ENCODE data around the gene C11orf91. TPM values are rescaled to one million over a fixed set of nuclear protein-coding genes. Genes with fewer than 3 reads are reported as not detected.
A peak's percentile ranks its signal among the peaks of the same experiment; 100 is the strongest.

C11orf91 gene
- total RNA-seq, 1 experiment from 2014 or later, result not detected

DNA sequence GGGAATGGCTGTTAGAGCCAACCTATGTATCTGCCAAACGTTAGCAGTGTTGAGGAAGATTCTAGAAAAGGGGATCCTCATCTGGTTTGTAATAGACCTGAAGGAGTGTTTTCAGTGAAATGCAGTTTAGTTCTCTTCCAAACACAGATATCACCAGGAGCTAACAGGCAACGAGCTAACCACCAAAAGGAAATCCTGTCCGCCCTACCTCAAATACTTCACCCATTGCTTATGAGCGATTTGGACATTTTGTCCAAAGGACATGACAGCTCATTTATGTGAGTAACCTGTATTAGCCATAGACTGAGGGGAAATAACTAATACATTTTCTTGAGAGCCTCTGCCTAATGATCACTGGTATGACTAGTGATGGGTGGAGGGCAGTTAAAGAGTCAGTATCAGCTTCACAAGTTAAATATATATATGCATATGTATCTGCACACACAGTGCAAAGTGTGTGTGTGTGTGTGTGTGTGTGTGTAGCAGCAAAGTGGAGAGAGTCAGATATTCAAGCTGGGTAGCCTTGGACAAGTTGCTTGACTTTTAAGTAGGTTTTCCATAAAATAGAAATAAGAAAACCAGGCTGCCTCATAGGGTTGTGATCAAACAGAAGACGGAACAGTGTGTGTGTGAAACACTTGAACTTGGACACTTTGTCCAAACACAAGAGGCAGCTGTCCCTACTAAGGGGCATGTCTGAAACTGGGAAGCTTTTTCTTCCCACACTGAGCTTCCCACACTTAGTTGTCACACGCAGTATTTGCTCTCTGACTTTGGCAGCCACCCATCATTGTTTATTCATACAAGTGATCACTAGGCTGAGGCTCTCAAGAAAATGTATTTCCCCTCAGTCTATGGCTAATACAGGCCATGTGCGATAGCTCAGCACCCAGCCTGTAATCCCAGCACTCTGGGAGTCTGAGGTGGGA is 940 bp upstream of the C11orf91 start:
- Histone ChIP-seq H3F3A (ENCODE audit: insufficient read depth, low read depth) (peaks cover 48% of the 10 kb centered on the region), H3K27me3 (ENCODE audit: insufficient read depth, low read depth) (no peaks in the 10 kb centered on the region), H4K20me1 (ENCODE audit: insufficient read depth) (no peaks in the 10 kb centered on the region), H3K4me3 (peak overlapping the region; percentile 56), H3K36me3 (ENCODE audit: low read depth) (0 out of 2 replicates have a peak, but pooled peaks cover 14% of the 10 kb centered on the region), H3K9me2 (ENCODE audit: insufficient read depth) (no peaks in the 10 kb centered on the region), H3K9me3 (ENCODE audit: insufficient read depth, low read depth) (no peaks in the 10 kb centered on the region), H3K4me1 (replicated peaks; ENCODE audit: insufficient read depth) (peaks cover 67% of the 10 kb centered on the region), H3K79me2 (ENCODE audit: low read depth) (peaks cover 10% of the 10 kb centered on the region; the same call in 1 of the 2 replicates), H3K4me2 (peak overlapping the region; percentile 82), H3K27ac (peak overlapping the region; percentile 68), H2AFZ (peak overlapping the region; percentile 76)
- BruUV-seq (replicated peaks), result TSS peak; percentile 95
- ChIA-PET POLR2A (ENCODE audit: unreplicated experiment) (interaction anchor here (0.5 to 1.2 kb wide), 5 partner anchors 9 to 68 kb away, joined by 6 to 54 read pairs (median 11); partner anchors contain the start of gene CD59), CTCF (interaction anchor here (0.6 to 2.2 kb wide), 5 partner anchors 10 to 339 kb away, joined by 3 to 10 read pairs (median 4); no protein-coding TSS in a partner anchor)
- TF ChIP-seq EZH2 (IDR thresholded peaks at IDR 0.05; ENCODE audit: low read depth), result no peak
- TF ChIP-seq CTCF (conservative IDR thresholded peaks at IDR 0.05), result no peak
- intact Hi-C loops (cut with micrococcal nuclease; ENCODE audit: unreplicated experiment), result loop anchor here (5.0 kb wide), 1 partner anchor 159 kb away; no protein-coding TSS in a partner anchor
- peak in 1 of 2 experiments; percentile 46 for DNase-seq

DNA sequence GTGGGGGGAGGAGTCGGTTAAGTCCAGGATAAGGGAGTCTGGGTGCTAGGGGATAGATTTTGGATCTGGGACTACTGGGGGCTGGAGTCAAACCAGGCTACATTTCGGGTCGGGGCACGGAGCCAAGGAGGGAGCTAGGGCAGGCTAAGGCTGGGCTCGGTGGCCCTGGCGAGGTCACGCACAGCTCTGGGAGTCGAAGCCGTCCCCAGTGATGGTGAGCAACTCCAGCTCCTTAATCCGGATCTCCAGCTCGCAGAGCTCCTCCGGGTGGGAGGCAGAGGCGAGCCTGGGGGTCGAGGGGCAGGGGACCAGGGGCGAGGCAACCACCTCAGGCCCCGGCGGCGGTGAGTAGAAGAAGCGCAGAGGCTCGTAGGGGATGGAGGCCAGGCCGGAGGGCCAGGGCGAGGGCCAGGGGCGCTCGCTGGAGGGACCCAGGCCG is 544 bp downstream of the C11orf91 start:
- Histone ChIP-seq H4K20me1 (ENCODE audit: insufficient read depth) (no peaks in the 10 kb centered on the region), H3K4me3 (peak overlapping the region; percentile 56; the same call in 1 of the 2 replicates), H2AFZ (no peak overlapping the region), H3K27me3 (ENCODE audit: insufficient read depth, low read depth) (no peaks in the 10 kb centered on the region), H3K4me2 (peak overlapping the region; percentile 82), H3K27ac (no peak overlapping the region), H3K4me1 (replicated peaks; ENCODE audit: insufficient read depth) (peaks cover 66% of the 10 kb centered on the region), H3K9me2 (ENCODE audit: insufficient read depth) (no peaks in the 10 kb centered on the region), H3K36me3 (ENCODE audit: low read depth) (0 out of 2 replicates have a peak, but pooled peaks cover 1% of the 10 kb centered on the region), H3F3A (ENCODE audit: insufficient read depth, low read depth) (peaks cover 43% of the 10 kb centered on the region), H3K79me2 (ENCODE audit: low read depth) (no peaks in the 10 kb centered on the region; the same call in 1 of the 2 replicates), H3K9me3 (ENCODE audit: insufficient read depth, low read depth) (no peaks in the 10 kb centered on the region)
- no peak for DNase-seq
- BruUV-seq (replicated peaks), result no TSS peak
- no peak for TF ChIP-seq EZH2 (IDR thresholded peaks at IDR 0.05; ENCODE audit: low read depth)
- no peak for TF ChIP-seq CTCF (conservative IDR thresholded peaks at IDR 0.05)
- POLR2A ChIA-PET (ENCODE audit: unreplicated experiment), result interaction anchor here (0.5 to 0.7 kb wide), 4 partner anchors 37 to 921 kb away, joined by 3 to 8 read pairs (median 4); no protein-coding TSS in a partner anchor
- intact Hi-C loops (cut with micrococcal nuclease; ENCODE audit: unreplicated experiment), result loop anchor here (5.0 kb wide), 1 partner anchor 158 kb away; no protein-coding TSS in a partner anchor
- CTCF ChIA-PET, result interaction anchor here (1.6 to 2.2 kb wide), 2 partner anchors 8 to 42 kb away, joined by 8 to 10 read pairs; no protein-coding TSS in a partner anchor

DNA sequence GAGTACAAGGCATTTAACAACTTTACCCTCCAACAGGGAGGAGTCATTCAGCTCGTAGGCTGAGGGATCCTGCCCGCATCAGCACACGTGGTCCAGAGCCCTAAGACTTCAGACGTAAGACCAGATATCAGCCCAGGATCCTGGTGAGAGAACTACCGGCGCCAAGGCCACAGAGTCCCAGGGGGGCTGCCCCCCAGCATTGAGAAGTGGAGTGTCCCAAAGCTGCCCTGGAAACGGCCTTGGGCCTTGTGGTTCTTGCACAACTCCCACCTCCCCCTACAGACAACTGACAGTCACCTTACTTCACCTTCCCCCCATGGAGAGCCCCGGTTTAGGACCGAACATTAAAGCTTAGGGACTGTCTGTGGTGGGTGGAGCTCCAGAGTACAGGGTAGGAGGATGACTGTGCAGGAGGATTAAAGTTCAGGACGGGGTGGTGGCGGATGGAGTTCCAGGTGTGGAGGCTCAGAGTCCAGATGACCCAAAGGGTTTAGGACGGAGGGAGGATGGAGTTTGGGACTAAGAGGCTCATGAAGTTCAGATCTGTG is 1.0 kb downstream of the C11orf91 start:
- BruUV-seq (replicated peaks), result no TSS peak
- ChIA-PET CTCF (no interaction called here), POLR2A (ENCODE audit: unreplicated experiment) (interaction anchor here (0.6 kb wide), 1 partner anchor 37 kb away, joined by 3 read pairs; no protein-coding TSS in a partner anchor)
- peak in 1 of 2 experiments; percentile 34 for DNase-seq
- Histone ChIP-seq H2AFZ (no peak overlapping the region), H3F3A (ENCODE audit: insufficient read depth, low read depth) (peaks cover 40% of the 10 kb centered on the region), H3K4me1 (replicated peaks; ENCODE audit: insufficient read depth) (peaks cover 66% of the 10 kb centered on the region), H3K9me3 (ENCODE audit: insufficient read depth, low read depth) (no peaks in the 10 kb centered on the region), H3K27me3 (ENCODE audit: insufficient read depth, low read depth) (no peaks in the 10 kb centered on the region), H3K4me3 (peak overlapping the region; percentile 56; the same call in 1 of the 2 replicates), H3K27ac (no peak overlapping the region), H3K36me3 (ENCODE audit: low read depth) (no peaks in the 10 kb centered on the region), H3K79me2 (ENCODE audit: low read depth) (no peaks in the 10 kb centered on the region; the same call in 1 of the 2 replicates), H4K20me1 (ENCODE audit: insufficient read depth) (no peaks in the 10 kb centered on the region), H3K9me2 (ENCODE audit: insufficient read depth) (no peaks in the 10 kb centered on the region), H3K4me2 (peak overlapping the region; percentile 82)
- TF ChIP-seq CTCF (conservative IDR thresholded peaks at IDR 0.05), result no peak
- no peak for TF ChIP-seq EZH2 (IDR thresholded peaks at IDR 0.05; ENCODE audit: low read depth)
- intact Hi-C loops (cut with micrococcal nuclease; ENCODE audit: unreplicated experiment), result loop anchor here (5.0 kb wide), 1 partner anchor 157 kb away; no protein-coding TSS in a partner anchor
